Measurements from ENCODE around the gene SMO. TPM values are rescaled to one million over a fixed set of nuclear protein-coding genes. Genes with fewer than 3 reads are reported as not detected.
"Not testable (repeated sequence)": the region's sequence is repeated elsewhere in the genome, so short reads cannot be mapped to it uniquely, and the experiment has no call there.

SMO gene
- total RNA-seq, 1 donor from 2014 or later = 8.6 TPM

GRCh38 chr7:129205987-129206785 is 17.8 kb downstream of the SMO start:
- FAIRE-seq = no peak

DNA sequence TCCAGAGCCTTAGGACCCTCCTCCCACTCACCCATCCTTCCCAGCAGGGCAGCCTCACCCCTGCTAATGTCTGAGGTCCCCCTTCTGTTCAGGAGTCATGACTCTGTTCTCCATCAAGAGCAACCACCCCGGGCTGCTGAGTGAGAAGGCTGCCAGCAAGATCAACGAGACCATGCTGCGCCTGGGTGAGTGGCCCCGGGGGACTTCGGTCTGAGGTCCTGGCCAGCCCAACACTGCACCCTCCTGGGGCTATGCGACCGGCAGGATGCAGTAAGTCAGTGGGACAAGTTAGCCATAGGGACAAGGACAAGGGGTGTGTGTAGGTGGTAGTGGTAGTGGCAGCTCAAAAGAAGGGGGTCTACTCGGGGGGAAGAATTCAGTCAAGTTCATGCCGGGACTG is 20.2 kb downstream of the SMO start:
- DNase-seq (ENCODE audit: low spot score in 2 of 2) (no peak), FAIRE-seq (no peak)

More at GRCh38 chr7:129205987-129206785, 17.8 kb downstream of the SMO start:
- no peak for DNase-seq (ENCODE audit: low spot score in 2 of 2)

- DNase-seq (ENCODE audit: low spot score in 2 of 2) = no peak
- no peak for FAIRE-seq
These were observed 20.9 kb downstream of the SMO start for GRCh38 chr7:129209067-129209926.

- DNase-seq (ENCODE audit: low spot score in 2 of 2) (peak; percentile 60 to 81), FAIRE-seq (no peak)
These were observed 22.0 kb downstream of the SMO start for GRCh38 chr7:129210256-129210988.

DNA sequence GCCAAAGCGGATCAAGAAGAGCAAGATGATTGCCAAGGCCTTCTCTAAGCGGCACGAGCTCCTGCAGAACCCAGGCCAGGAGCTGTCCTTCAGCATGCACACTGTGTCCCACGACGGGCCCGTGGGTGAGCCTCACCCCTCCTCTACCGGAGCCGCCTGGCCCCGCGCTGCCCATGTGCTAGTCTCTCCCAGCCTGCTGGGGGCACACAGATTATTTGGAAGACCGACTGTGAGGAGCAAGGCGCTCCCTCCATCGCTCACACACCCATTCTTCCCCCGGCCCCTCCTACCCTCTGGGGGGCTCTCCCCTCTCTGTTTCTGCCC is 22.5 kb downstream of the SMO start:
- FAIRE-seq (no peak), DNase-seq (ENCODE audit: low spot score in 2 of 2) (no peak)

- DNase-seq (ENCODE audit: low spot score in 2 of 2) (no peak), FAIRE-seq (no peak)
These were observed 23.7 kb downstream of the SMO start for GRCh38 chr7:129212126-129212525.

GRCh38 chr7:129212596-129212995 is 24.2 kb downstream of the SMO start:
- FAIRE-seq = no peak
- DNase-seq (ENCODE audit: low spot score in 2 of 2) = no peak

- DNase-seq (ENCODE audit: low spot score in 2 of 2) (no peak), FAIRE-seq (no peak)
These were observed 25.4 kb downstream of the SMO start for GRCh38 chr7:129213828-129214227.

- not testable (repeated sequence) for DNase-seq (ENCODE audit: low spot score in 2 of 2); FAIRE-seq
These were observed 27.3 kb downstream of the SMO start for GRCh38 chr7:129215691-129216090.

GRCh38 chr7:129216101-129216715 is 27.8 kb downstream of the SMO start:
- FAIRE-seq; DNase-seq (ENCODE audit: low spot score in 2 of 2): not testable (repeated sequence)

DNA sequence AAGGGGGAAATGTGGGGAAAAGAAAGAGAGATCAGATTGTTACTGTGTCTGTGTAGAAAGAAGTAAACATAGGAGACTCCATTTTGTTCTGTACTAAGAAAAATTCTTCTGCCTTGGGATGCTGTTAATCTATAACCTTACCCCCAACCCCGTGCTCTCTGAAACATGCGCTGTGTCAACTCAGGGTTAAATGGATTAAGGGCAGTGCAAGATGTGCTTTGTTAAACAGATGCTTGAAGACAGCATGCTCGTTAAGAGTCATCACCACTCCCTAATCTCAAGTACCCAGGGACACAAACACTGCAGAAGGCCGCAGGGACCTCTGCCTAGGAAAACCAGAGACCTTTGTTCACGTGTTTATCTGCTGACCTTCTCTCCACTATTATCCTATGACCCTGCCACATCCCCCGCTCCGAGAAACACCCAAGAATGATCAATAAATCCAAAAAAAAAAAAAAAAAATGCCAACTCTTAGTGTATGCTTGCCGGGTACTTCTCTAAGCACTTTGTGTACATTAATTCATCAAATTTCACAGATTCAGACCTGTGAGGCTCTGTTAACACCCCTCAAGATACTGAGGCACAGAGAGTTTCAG is 28.5 kb downstream of the SMO start:
- not testable (repeated sequence) for DNase-seq (ENCODE audit: low spot score in 2 of 2); FAIRE-seq

- no peak for FAIRE-seq
- peak; percentile 71 to 87 for DNase-seq (ENCODE audit: low spot score in 2 of 2)
These were observed 30.2 kb downstream of the SMO start for GRCh38 chr7:129218514-129219062.

GRCh38 chr7:129219166-129219565 is 30.7 kb downstream of the SMO start:
- not testable (repeated sequence) for FAIRE-seq; DNase-seq (ENCODE audit: low spot score in 2 of 2)

- DNase-seq (ENCODE audit: low spot score in 2 of 2) (no peak), FAIRE-seq (no peak)
These were observed 33.6 kb downstream of the SMO start for GRCh38 chr7:129222064-129222463.

GRCh38 chr7:129224251-129225205 is 36.1 kb downstream of the SMO start, which contains the start of gene AHCYL2:
Gene AHCYL2, plus strand, starts transcription at chr7:129225030.
- FAIRE-seq = no peak
- peak; percentile 90 to 91 for DNase-seq (ENCODE audit: low spot score in 2 of 2)

DNA sequence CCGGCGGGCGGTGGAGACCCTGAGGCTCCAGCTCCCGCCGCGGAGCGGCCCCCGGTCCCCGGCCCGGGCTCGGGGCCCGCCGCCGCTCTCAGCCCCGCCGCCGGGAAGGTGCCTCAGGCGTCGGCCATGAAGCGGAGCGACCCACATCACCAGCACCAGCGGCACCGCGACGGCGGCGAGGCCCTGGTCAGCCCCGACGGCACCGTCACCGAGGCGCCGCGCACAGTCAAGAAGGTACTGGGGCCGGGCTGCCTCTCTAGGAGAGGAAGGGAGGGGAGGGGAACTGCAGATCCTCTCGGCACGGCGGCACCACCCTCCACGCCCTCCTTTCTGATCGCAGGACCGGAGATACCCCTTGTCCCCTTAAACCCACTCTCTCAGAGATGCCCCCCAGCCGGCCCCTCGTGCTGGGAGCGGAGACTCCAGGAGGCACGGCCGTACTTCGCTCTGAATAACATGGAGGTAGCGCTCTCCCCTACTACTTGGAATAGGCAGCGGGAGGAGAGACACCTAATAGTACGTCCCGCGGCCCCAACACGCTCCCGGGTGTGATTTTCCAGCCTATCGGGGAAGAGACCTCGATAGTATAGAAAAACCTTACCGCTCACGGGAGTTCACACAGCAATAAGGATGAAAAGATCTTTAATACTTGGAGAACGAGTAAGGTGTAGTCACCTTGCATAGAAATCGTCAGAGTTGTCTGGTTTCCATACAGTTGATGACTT is 36.9 kb downstream of the SMO start:
- DNase-seq (ENCODE audit: low spot score in 2 of 2) (no peak), FAIRE-seq (no peak)

DNA sequence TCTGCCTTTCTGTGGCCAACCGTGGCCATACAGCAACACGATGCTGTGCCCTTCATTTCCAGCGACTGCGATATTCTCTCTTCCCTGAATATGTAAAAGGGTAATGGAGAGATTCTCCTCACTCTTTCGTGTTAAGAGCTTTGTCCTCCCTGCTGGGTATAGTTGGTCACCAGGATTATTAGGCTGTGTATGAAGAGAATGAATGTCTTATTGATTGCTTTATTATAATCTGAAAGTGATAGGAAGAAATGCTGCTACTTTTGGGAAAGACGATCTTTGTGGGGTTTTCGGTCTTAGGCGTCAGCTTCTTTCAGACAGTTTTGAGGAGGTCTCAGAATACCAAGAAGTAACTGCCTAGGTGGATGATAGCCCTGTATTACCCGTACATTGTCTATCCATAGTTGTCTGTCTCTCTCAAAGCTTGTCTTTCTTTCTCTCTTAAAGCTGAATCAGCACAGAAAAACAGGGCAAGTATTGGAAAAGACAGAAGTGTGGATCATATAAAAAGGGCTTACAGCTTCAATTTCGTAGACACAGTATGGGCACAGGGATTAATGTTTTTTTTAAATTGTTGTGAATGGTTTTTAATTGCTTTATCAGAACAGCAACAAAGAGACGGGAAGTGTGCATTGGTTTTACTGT is 37.6 kb downstream of the SMO start:
- FAIRE-seq (no peak), DNase-seq (ENCODE audit: low spot score in 2 of 2) (no peak)

All from frontal cortex (tissue), 4 donors.